Activated CD8-positive, alpha-beta T cell treated with anti-CD3 and anti-CD28 coated beads, Interleukin-2, amount 10 ng/mL, durations not matched to agents 7 days and 5 days (primary cell): ENCODE data around the gene CHKB. TPM values are rescaled to one million over a fixed set of nuclear protein-coding genes. Genes with fewer than 3 reads are reported as not detected.
"Not testable (repeated sequence)": the region's sequence is repeated elsewhere in the genome, so short reads cannot be mapped to it uniquely, and the experiment has no call there.

Experiments
- ATAC-seq: fragments of 150-1000 bp; cut with Tn5 transposase; one replicate; pipeline ENCODE4 v1.10.0; 2021; ENCODE audit warnings: moderate library complexity
- CTCF ChIA-PET: fragments of 350-600 bp; sonication (Branson Sonifier 250); formaldehyde crosslinking; loops from one replicate; lab custom pipeline; 2021; ENCODE audit warnings: antibody characterized with exemption; lab: Charles Lee
- POLR2A ChIA-PET: fragments of 350-600 bp; sonication (Branson Sonifier 250); formaldehyde crosslinking; loops from one replicate; lab custom pipeline; 2021; ENCODE audit warnings: antibody characterized with exemption; lab: Charles Lee
- DNase-seq: peaks from one replicate; pipeline ENCODE4 v3.0.0-alpha.2; 2020
- H3K27ac Mint-ChIP-seq: one replicate; pipeline ENCODE4 v1.8.0; 2021; ENCODE audit warnings: mild to moderate bottlenecking, mixed read lengths
- H3K27me3 Mint-ChIP-seq: one replicate; pipeline ENCODE4 v1.8.0; 2021; ENCODE audit warnings: low read depth, mixed read lengths
- H3K36me3 Mint-ChIP-seq: one replicate; pipeline ENCODE4 v1.8.0; 2021; ENCODE audit warnings: low read depth, mixed read lengths
- H3K4me1 Mint-ChIP-seq: one replicate; pipeline ENCODE4 v1.8.0; 2021; ENCODE audit warnings: low read depth, mixed read lengths
- H3K4me3 Mint-ChIP-seq: one replicate; pipeline ENCODE4 v1.8.0; 2021; ENCODE audit warnings: mild to moderate bottlenecking, mixed read lengths
- H3K9me3 Mint-ChIP-seq: one replicate; pipeline ENCODE4 v1.8.0; 2022; ENCODE audit warnings: mixed read lengths; ENCODE audit not compliant: insufficient read depth
- total RNA-seq, 2 experiments: library from RNA; stranded (reverse); gene quantifications; one replicate each; pipeline ENCODE4 v1.2.3, GENCODE V29; 2021

The CHKB gene
- total RNA-seq, 2 experiments from 2014 or later, result 98.9 to 101 TPM

DNA sequence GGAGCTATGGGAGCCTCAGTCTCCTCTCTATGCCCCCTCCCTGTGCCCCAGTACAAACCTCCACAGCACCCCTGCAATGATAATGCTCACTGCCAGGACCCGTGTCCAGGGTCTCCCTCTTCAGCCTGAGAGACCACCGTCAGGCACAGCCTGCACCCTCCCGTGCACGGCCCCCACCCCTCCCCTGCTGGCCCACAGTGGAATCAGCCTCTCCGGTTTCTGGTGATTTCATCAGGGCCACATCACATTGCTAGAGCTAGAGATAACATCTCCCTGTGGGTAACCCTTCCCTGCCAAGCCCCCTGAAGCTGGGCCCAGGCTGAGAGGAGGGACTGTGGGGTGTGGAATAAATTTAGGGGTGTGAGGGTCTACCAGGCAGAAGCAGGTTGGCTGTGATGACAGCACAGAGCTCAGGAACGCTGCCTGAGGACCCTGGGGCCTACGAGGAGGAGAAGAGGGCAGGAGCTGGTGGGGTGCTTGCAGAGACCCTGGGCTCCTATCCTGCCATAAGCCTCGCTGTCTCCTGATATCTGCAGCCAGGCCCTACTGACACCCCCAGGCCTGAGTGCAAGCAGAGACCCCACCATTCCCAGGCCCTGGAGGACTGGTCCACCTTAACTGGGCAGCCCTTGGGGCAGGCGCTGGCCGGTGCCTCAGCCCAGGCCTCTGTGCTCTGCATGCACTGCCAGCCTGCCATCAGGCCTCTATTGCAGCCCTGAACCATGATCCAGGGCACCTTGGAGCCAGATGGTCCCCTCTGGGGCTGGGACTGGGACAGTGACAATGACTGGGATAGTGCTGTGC is 36.9 kb downstream of the CHKB start, which contains the start of gene KLHDC7B:
TSS of gene KLHDC7B (plus strand) at position 378 of the 804 bp plus-strand sequence. CDS start at position 723, 345 bp downstream.
- no peaks in the 10 kb centered on the region for H3K27me3 Mint-ChIP-seq
- DNase-seq (peak; percentile 70), ATAC-seq (peak; percentile 29)

DNA sequence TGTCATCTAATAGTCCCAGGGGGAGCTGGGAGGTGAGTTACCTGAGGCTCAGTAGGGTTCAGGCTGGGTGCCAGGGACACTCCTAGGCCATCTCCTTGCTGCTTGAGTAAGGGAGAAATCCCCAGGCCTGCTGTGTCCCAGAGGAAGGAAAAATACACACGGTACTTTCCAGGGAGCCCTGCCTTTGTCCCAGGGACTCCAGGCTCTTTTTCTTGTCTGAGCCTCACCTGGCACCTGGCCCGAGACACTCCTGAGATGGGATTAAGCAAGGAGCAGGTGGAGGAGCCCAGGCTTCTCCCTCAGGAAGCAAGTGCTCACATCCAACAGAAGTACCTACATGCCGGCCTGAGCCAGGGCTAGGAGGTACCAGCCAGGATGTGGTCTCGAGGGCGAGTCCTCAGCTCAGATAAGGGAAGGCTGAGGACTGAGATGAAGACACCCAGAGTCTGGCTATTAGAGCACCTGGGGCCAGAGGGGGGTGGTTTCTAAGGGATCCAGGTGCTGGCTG is 37.8 kb downstream of the CHKB start:
- peak; percentile 59 for DNase-seq
- CTCF ChIA-PET, result interaction anchor here (0.6 to 5.5 kb wide), 6 partner anchors 10 to 76 kb away, joined by 3 to 57 read pairs (median 8); partner anchors contain the start of genes SCO2 and SYCE3
- Mint-ChIP-seq H3K36me3 (peaks cover 14% of the 10 kb centered on the region), H3K27me3 (no peaks in the 10 kb centered on the region), H3K9me3 (no peaks in the 10 kb centered on the region), H3K4me1 (peaks cover 57% of the 10 kb centered on the region), H3K4me3 (peak overlapping the region; percentile 60), H3K27ac (peak overlapping the region; percentile 86)
- POLR2A ChIA-PET, result interaction anchor here (0.7 to 8.4 kb wide), 10 partner anchors 15 to 300 kb away, joined by 3 to 142 read pairs (median 4); partner anchors contain the start of genes CHKB, LMF2, NCAPH2 and SCO2
- peak; percentile 27 for ATAC-seq

More for the DNA sequence above, 36.9 kb downstream of the CHKB start, which contains the start of gene KLHDC7B:
- Mint-ChIP-seq H3K4me1 (peaks cover 56% of the 10 kb centered on the region), H3K36me3 (peaks cover 14% of the 10 kb centered on the region), H3K27ac (peak within 1 kb of the TSS; percentile 86), H3K4me3 (peak within 1 kb of the TSS; percentile 60), H3K9me3 (no peaks in the 10 kb centered on the region)
- ChIA-PET CTCF (interaction anchor here (1.0 to 5.5 kb wide), 6 partner anchors 10 to 75 kb away, joined by 4 to 57 read pairs (median 16); partner anchors contain the start of genes SCO2 and SYCE3), POLR2A (interaction anchor here (0.8 to 8.4 kb wide), 9 partner anchors 11 to 301 kb away, joined by 3 to 142 read pairs (median 4); partner anchors contain the start of genes LMF2, NCAPH2, SCO2 and SYCE3)

DNA sequence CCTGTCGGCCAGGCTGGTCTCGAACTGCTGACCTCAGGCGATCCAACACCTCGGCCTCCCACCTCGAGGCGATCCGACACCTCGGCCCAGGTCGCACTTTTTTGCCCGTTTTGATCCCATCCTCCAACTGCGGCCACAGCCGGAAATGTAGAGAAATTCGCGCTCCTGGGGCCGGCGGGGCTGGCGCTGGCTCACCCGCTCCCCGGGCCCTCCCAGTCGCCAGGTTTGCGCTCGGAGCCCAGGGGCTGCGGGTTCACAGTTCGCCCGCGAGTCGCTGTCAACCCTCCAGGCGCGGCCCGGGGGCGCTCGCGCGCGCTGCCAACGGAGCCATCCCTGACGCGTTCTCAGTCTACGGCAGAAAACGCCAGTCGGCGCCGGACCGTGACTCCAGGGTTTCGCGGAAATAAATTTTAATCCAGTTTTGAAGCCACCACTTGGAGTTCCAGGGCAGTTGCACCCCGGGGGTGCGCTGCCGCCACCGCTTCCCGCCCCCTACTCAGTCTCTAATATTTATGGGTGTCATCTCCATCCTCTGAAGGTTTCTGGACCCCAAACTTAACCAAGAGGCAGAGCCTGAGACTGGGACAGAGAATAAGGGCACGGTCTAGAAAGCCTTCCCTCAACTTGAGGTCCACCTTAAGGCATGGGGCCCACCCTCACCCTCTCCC is 38.4 kb downstream of the CHKB start:
- ATAC-seq, result peak; percentile 60
- H3K4me3 Mint-ChIP-seq, result peak overlapping the region; percentile 60
- DNase-seq, result peak; percentile 91
- ChIA-PET POLR2A (interaction anchor here (0.7 to 8.4 kb wide), 8 partner anchors 14 to 300 kb away, joined by 3 to 142 read pairs (median 8); partner anchors contain the start of genes CHKB, LMF2, NCAPH2 and SCO2), CTCF (interaction anchor here (0.6 to 5.5 kb wide), 7 partner anchors 11 to 77 kb away, joined by 3 to 57 read pairs (median 6); partner anchors contain the start of genes SCO2 and SYCE3)
- H3K27ac Mint-ChIP-seq, result peak overlapping the region; percentile 86
- no peaks in the 10 kb centered on the region for H3K9me3 Mint-ChIP-seq
- peaks cover 19% of the 10 kb centered on the region for H3K36me3 Mint-ChIP-seq
- H3K4me1 Mint-ChIP-seq, result peaks cover 61% of the 10 kb centered on the region
- H3K27me3 Mint-ChIP-seq, result no peaks in the 10 kb centered on the region

DNA sequence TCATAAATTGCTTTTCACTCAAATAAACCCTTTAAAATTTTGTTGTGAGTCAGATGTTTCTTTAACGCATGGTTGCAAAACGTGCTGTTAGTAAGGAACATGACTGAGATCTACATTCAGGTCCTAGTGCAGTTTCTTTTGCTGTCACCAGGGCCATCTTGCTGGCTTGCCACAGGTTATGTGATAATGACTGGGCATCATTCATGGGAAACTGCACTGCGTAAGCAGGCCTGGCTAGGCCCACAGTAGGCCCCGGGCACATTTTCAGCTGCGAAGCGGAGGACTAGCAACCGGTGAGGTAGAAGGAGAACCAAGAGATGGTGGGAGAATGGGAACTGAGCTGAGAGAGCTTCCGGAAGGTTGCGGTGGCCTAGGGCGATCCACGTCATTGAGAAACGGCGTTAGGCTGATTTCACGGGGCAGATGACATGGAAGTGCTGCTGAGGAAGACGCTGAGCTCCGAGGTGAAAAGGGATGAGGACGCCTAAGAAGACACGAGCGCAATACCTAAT is 40.2 kb downstream of the CHKB start:
- ChIA-PET CTCF (interaction anchor here (1.2 kb wide), 1 partner anchor 17 kb away, joined by 5 read pairs; the partner anchor contains the start of gene SCO2), POLR2A (interaction anchor here (8.4 kb wide), 1 partner anchor 14 kb away, joined by 335 read pairs; the partner anchor contains the start of genes SCO2 and TYMP)
- DNase-seq, result no peak
- Mint-ChIP-seq H3K36me3 (peaks cover 24% of the 10 kb centered on the region), H3K27me3 (no peaks in the 10 kb centered on the region), H3K9me3 (no peaks in the 10 kb centered on the region), H3K27ac (peak overlapping the region; percentile 88), H3K4me1 (peaks cover 68% of the 10 kb centered on the region), H3K4me3 (no peak overlapping the region)
- no peak for ATAC-seq

DNA sequence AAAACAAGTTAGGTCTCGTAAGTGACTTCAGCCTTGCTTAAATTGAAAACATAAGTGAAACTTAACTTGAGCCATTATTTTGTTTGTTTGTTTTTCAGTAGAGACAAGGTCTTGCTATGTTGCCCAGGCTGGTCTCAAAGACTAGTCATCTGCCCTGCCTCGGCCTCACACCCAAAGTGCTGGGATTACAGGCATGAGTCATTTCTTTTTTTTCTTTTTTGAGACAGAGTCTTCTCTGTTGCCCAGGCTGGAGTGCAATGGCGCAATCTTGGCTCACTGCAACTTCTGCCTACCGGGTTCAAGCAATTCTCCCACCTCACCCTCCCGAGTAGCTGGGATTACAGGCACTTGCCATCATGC is 41.0 kb downstream of the CHKB start:
- not testable (repeated sequence) for ATAC-seq, H3K4me3 Mint-ChIP-seq, H3K9me3 Mint-ChIP-seq, H3K27me3 Mint-ChIP-seq, DNase-seq
- H3K36me3 Mint-ChIP-seq, result peaks cover 24% of the 10 kb centered on the region
- H3K4me1 Mint-ChIP-seq, result peaks cover 70% of the 10 kb centered on the region
- peak overlapping the region; percentile 88 for H3K27ac Mint-ChIP-seq
- ChIA-PET CTCF (interaction anchor here (3.6 to 7.8 kb wide), 3 partner anchors 15 to 79 kb away, joined by 14 to 116 read pairs (median 39); partner anchors contain the start of genes SCO2, SYCE3 and TYMP), POLR2A (interaction anchor here (0.7 to 8.4 kb wide), 6 partner anchors 8 to 80 kb away, joined by 3 to 335 read pairs (median 52); partner anchors contain the start of genes LMF2, NCAPH2, SCO2 and SYCE3)

DNA sequence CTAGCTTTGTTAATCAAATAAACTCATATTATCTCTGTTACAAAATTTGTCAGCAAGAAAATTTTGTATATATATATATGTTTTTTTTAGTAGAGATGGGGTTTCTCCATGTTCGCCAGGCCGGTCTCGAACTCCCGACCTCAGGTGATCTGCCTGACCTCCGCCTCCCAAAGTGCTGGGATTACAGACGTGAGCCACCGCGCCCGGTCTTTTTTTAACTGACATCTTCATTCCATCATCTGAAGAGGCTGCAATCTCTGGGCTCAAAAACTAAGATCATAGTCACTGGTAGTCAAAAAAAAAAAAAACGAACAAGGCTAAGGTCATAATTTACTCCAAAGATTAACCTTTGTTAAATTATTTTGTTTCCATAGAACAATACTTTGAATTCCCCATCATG is 42.3 kb downstream of the CHKB start:
- H3K4me3 Mint-ChIP-seq, result peak overlapping the region; percentile 32
- no peak for ATAC-seq
- no peak for DNase-seq
- peaks cover 24% of the 10 kb centered on the region for H3K36me3 Mint-ChIP-seq
- peak overlapping the region; percentile 88 for H3K27ac Mint-ChIP-seq
- no peaks in the 10 kb centered on the region for H3K27me3 Mint-ChIP-seq
- ChIA-PET POLR2A (interaction anchor here (0.8 to 8.4 kb wide), 14 partner anchors 10 to 349 kb away, joined by 3 to 335 read pairs (median 8); partner anchors contain the start of genes CHKB, LMF2, NCAPH2 and SCO2), CTCF (interaction anchor here (1.2 to 7.8 kb wide), 6 partner anchors 7 to 81 kb away, joined by 3 to 116 read pairs (median 17); partner anchors contain the start of genes SCO2, SYCE3 and TYMP)
- peaks cover 65% of the 10 kb centered on the region for H3K4me1 Mint-ChIP-seq
- H3K9me3 Mint-ChIP-seq, result no peaks in the 10 kb centered on the region

DNA sequence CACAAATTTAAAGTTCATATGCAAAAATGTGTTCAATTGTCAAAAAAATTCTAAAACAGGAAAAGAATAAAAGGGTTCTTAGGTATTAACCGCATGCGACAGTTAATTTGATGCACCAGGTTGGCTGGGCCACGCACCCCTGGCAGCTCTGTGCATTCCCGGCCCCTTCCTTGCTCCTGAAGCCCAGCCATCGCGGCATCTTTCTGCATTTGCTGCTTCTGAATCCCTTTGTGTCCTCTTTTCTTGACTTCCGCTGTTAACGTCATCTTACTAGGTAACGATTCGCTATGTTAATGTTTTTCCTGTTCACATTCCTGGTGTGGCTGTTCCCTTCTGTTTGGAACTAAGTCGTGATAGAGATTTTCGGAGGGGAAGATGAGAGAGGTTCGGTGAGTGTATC is 44.9 kb downstream of the CHKB start:
- H3K27ac Mint-ChIP-seq, result peak overlapping the region; percentile 100
- ATAC-seq (no peak), DNase-seq (no peak)
- peaks cover 35% of the 10 kb centered on the region for H3K36me3 Mint-ChIP-seq
- H3K4me3 Mint-ChIP-seq, result no peak overlapping the region
- CTCF ChIA-PET, result interaction anchor here (3.5 to 7.8 kb wide), 3 partner anchors 10 to 83 kb away, joined by 20 to 116 read pairs (median 39); partner anchors contain the start of genes SCO2 and TYMP
- no peaks in the 10 kb centered on the region for H3K9me3 Mint-ChIP-seq
- POLR2A ChIA-PET, result interaction anchor here (1.1 to 8.4 kb wide), 4 partner anchors 9 to 84 kb away, joined by 4 to 335 read pairs (median 96); partner anchors contain the start of genes CHKB, SCO2 and TYMP
- H3K27me3 Mint-ChIP-seq, result no peaks in the 10 kb centered on the region
- H3K4me1 Mint-ChIP-seq, result peaks cover 73% of the 10 kb centered on the region

DNA sequence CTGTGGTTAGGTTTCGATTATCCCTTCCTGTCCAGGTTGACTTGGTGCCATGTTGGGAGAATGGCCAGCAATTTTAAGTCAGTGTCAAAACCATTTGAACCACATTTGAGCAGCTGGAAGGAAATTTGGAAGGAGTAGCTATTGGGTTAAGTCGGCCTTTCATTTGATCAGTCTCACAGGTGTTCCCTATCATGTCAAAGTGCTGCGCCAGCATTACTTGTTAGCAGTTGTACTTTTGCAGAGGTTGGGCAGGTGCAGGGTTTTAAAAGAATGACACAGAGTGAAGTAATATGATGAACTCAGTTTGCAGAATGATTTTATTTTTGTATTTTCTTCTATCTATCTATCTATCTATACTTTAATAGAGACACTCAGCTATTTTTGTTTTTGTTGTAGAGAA is 46.4 kb downstream of the CHKB start:
- H3K4me3 Mint-ChIP-seq, result no peak overlapping the region
- peaks cover 61% of the 10 kb centered on the region for H3K4me1 Mint-ChIP-seq
- ChIA-PET POLR2A (interaction anchor here (1.2 to 8.4 kb wide), 3 partner anchors 8 to 29 kb away, joined by 4 to 335 read pairs (median 11); partner anchors contain the start of genes LMF2, SCO2 and TYMP), CTCF (interaction anchor here (7.1 to 7.8 kb wide), 2 partner anchors 9 to 85 kb away, joined by 39 to 116 read pairs; partner anchors contain the start of genes SCO2 and TYMP)
- no peaks in the 10 kb centered on the region for H3K27me3 Mint-ChIP-seq
- no peak for ATAC-seq
- DNase-seq, result peak; percentile 20
- H3K27ac Mint-ChIP-seq, result peak overlapping the region; percentile 39
- no peaks in the 10 kb centered on the region for H3K9me3 Mint-ChIP-seq
- peaks cover 30% of the 10 kb centered on the region for H3K36me3 Mint-ChIP-seq

DNA sequence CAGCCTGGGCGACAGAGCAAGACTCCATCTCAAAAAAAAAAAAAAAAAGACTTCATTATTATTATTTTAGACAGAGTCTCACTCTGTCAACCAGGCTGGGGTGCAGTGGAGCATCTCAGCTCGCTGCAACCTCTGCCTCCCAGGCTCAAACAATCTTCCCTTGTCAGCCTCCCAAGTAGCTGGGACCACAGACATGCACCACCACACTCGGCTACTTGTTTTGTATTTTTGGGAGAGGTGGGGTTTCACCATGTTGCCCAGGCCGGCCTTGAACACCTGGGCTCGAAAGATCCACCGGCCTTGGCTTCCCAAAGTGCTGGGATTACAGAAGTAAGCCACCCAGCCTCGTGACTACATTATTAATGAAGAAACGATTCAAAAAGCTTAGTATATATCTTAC is 47.5 kb downstream of the CHKB start:
- Mint-ChIP-seq H3K27me3 (no peaks in the 10 kb centered on the region), H3K4me1 (peaks cover 52% of the 10 kb centered on the region), H3K27ac (no peak overlapping the region), H3K36me3 (peaks cover 26% of the 10 kb centered on the region), H3K4me3 (no peak overlapping the region), H3K9me3 (no peaks in the 10 kb centered on the region)
- ChIA-PET CTCF (interaction anchor here (7.1 to 7.8 kb wide), 2 partner anchors 8 to 86 kb away, joined by 39 to 116 read pairs; partner anchors contain the start of genes SCO2 and TYMP), POLR2A (interaction anchor here (1.2 to 8.4 kb wide), 3 partner anchors 7 to 28 kb away, joined by 4 to 335 read pairs (median 11); partner anchors contain the start of genes LMF2, SCO2 and TYMP)
- ATAC-seq, result no peak
- no peak for DNase-seq
